ENCODE data around the gene SPA17. TPM values are rescaled to one million over a fixed set of nuclear protein-coding genes. Genes with fewer than 3 reads are reported as not detected.
A peak's percentile ranks its signal among the peaks of the same experiment; 100 is the strongest.

The SPA17 gene
- total RNA-seq, 1 experiment from 2014 or later: 3.8 TPM

- Mint-ChIP-seq H3K27me3 (ENCODE audit: low read depth) (peaks cover 61% of the 10 kb centered on the region), H3K4me3 (peak overlapping the region; percentile 27)
Measured at GRCh38 chr11:124724979-124725718, 51.4 kb downstream of the SPA17 start.

More at GRCh38 chr11:124724979-124725718, 51.4 kb downstream of the SPA17 start:
- H3K27ac Mint-ChIP-seq: no peak overlapping the region
- H3K4me1 Mint-ChIP-seq: peaks cover 54% of the 10 kb centered on the region
- CTCF ChIA-PET: interaction anchor here (0.8 to 3.8 kb wide), 8 partner anchors 15 to 151 kb away, joined by 3 to 21 read pairs (median 4); partner anchors contain the start of genes NRGN and ROBO3
- POLR2A ChIA-PET: interaction anchor here (1.4 kb wide), 1 partner anchor 52 kb away, joined by 3 read pairs; the partner anchor contains the start of genes SIAE and SPA17
- TF ChIP-seq ZNF425 (CRISPR knock-in tag; conservative IDR thresholded peaks at IDR 0.05) (no peak), TCF7 (CRISPR knock-in tag; IDR thresholded peaks at IDR 0.05; ENCODE audit: low read depth) (no peak), MYBL2 (CRISPR knock-in tag; IDR thresholded peaks at IDR 0.05) (no peak), NFE2L1 (CRISPR knock-in tag; IDR thresholded peaks at IDR 0.05) (no peak), IRF2 (CRISPR knock-in tag; IDR thresholded peaks at IDR 0.05; ENCODE audit: borderline replicate concordance, low read depth) (no peak), MXD4 (CRISPR knock-in tag; IDR thresholded peaks at IDR 0.05; ENCODE audit: borderline replicate concordance) (no peak), ZNF219 (CRISPR knock-in tag; IDR thresholded peaks at IDR 0.05; ENCODE audit: borderline replicate concordance) (no peak), ZNF396 (CRISPR knock-in tag; IDR thresholded peaks at IDR 0.05; ENCODE audit: borderline replicate concordance) (no peak), NFATC4 (CRISPR knock-in tag; IDR thresholded peaks at IDR 0.05) (no peak), ZBTB43 (CRISPR knock-in tag; IDR thresholded peaks at IDR 0.05) (no peak), NR3C1 (CRISPR knock-in tag; conservative IDR thresholded peaks at IDR 0.05; ENCODE audit: low read depth) (no peak)
- TF ChIP-seq, protein P1, sequence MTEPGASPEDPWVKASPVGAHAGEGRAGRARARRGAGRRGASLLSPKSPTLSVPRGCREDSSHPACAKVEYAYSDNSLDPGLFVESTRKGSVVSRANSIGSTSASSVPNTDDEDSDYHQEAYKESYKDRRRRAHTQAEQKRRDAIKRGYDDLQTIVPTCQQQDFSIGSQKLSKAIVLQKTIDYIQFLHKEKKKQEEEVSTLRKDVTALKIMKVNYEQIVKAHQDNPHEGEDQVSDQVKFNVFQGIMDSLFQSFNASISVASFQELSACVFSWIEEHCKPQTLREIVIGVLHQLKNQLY (CRISPR knock-in tag; IDR thresholded peaks at IDR 0.05): no peak
- TF ChIP-seq, protein P2, sequence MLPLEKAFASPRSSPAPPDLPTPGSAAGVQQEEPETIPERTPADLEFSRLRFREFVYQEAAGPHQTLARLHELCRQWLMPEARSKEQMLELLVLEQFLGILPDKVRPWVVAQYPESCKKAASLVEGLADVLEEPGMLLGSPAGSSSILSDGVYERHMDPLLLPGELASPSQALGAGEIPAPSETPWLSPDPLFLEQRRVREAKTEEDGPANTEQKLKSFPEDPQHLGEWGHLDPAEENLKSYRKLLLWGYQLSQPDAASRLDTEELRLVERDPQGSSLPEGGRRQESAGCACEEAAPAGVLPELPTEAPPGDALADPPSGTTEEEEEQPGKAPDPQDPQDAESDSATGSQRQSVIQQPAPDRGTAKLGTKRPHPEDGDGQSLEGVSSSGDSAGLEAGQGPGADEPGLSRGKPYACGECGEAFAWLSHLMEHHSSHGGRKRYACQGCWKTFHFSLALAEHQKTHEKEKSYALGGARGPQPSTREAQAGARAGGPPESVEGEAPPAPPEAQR (CRISPR knock-in tag; IDR thresholded peaks at IDR 0.05): no peak
- TF ChIP-seq, protein P3, sequence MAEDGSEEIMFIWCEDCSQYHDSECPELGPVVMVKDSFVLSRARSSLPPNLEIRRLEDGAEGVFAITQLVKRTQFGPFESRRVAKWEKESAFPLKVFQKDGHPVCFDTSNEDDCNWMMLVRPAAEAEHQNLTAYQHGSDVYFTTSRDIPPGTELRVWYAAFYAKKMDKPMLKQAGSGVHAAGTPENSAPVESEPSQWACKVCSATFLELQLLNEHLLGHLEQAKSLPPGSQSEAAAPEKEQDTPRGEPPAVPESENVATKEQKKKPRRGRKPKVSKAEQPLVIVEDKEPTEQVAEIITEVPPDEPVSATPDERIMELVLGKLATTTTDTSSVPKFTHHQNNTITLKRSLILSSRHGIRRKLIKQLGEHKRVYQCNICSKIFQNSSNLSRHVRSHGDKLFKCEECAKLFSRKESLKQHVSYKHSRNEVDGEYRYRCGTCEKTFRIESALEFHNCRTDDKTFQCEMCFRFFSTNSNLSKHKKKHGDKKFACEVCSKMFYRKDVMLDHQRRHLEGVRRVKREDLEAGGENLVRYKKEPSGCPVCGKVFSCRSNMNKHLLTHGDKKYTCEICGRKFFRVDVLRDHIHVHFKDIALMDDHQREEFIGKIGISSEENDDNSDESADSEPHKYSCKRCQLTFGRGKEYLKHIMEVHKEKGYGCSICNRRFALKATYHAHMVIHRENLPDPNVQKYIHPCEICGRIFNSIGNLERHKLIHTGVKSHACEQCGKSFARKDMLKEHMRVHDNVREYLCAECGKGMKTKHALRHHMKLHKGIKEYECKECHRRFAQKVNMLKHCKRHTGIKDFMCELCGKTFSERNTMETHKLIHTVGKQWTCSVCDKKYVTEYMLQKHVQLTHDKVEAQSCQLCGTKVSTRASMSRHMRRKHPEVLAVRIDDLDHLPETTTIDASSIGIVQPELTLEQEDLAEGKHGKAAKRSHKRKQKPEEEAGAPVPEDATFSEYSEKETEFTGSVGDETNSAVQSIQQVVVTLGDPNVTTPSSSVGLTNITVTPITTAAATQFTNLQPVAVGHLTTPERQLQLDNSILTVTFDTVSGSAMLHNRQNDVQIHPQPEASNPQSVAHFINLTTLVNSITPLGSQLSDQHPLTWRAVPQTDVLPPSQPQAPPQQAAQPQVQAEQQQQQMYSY (CRISPR knock-in tag; IDR thresholded peaks at IDR 0.05): no peak
- peak; percentile 39 for ATAC-seq
- H3K9me3 Mint-ChIP-seq: no peaks in the 10 kb centered on the region
- no peak for DNase-seq (ENCODE audit: low spot score)
- H3K36me3 Mint-ChIP-seq: no peaks in the 10 kb centered on the region

All from WTC11 (cell line).